NCI-H146 (cell line): ENCODE measurements around the gene YBX1.
"Not testable (repeated sequence)": the region's sequence is repeated elsewhere in the genome, so short reads cannot be mapped to it uniquely, and the experiment has no call there.

Source experiments
- DNase-seq: peaks from one replicate; lab custom pipeline; 2025; lab: John Stamatoyannopoulos, UW

The YBX1 gene

GRCh38 chr1:42681741-42682483, at the start of gene YBX1:
Gene YBX1, plus strand, starts transcription at chr1:42682418. Its CDS starts 148 bp downstream, at chr1:42682566.
- peak; percentile 96 for DNase-seq

- DNase-seq, result no peak
Measured at GRCh38 chr1:42639116-42639515, 43.1 kb upstream of the YBX1 start.

GRCh38 chr1:42646056-42646455, 36.2 kb upstream of the YBX1 start:
- no peak for DNase-seq

DNA sequence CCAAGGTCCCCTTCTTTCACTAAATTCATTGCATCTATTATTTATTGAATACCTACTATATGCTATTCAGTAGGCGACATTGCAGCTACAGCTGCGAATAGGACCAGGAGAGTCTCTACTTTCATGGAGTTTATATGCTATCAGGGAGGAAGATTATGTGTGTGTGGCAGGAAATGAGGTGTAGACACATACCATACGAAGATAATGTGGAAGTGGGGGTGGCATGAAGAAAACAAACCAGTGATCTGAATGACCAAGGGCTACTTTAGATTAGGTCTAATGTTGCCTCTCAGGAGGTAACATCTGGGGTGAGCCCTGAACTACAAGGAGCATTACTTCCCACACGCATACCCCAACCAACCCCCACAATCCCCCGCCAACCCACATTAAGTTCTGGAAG, 25.0 kb upstream of the YBX1 start:
- peak; percentile 9 for DNase-seq

GRCh38 chr1:42657981-42658876, 24.0 kb upstream of the YBX1 start, which contains the start of gene PPIH:
Gene PPIH, plus strand, starts transcription at chr1:42658423. Its CDS starts 24 bp downstream, at chr1:42658447.
- DNase-seq, result peak; percentile 88

DNA sequence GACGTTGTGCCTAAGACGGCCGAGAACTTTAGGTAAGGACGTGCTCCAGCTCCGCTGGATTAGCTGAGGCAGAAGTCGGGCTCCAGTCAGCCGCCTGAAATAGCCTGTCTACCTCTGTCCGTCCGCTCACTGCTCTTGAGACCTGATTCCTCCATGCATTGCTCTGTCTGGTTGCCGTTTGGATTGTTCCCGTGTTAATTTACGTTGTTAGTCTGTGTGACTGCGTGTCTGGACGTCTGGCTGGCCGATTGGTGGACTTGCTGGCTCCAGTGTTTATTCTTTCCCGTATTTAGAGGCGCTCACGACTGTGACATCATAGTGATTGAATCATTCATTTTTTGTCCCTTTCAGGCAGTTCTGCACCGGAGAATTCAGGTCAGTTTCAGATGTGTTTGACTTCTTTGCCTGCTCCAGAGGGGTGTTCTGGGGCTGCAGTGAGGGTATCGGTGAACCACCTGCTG, 23.3 kb upstream of the YBX1 start:
- no peak for DNase-seq

DNA sequence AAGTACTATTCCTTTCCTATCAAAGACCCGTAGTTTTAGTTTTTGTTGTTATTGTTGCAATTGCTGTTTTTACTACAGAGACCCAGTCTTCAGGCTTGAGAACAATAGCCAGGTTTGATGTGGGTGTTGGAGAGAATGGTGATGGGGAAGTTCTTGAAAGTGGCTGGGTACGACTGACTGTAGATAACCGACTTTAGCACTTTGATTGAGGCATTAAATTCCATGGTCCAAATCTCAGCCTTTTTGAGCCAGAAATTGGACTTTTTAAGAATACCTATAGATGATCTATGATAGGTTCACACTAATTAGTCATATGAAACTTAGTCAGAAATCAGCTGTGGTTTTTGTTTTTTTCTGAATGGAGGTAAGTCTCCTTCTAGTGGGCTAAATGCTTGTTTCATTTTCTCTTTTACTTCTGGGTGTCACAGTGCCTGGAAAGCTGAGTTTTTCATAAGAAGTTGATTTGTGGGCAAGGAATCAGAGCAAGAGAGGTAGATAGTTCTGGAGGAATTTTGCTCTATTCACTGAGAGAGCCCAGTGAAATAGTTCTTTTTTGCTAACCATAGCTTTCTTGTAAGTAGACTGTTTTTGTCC, 21.2 kb upstream of the YBX1 start:
- no peak for DNase-seq

DNA sequence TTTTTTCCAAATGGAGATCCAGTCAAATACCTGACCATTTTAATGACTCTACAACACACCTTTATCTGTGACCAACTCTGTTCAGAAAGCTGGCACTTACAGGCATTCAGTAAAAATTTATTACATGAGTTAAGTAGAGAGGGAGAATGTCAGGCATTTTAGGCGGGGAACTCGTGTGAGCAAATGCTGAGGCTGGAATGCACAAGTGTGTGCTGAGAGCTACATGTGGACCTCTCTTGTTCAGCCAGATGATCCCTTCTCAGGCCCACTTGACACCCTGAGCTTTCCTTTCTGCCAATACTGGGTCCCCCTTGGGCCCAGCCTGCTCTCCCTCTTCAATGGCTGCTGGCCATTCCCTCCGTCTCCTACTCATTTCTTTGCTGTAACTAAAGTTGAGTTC, 12.3 kb upstream of the YBX1 start:
- DNase-seq, result no peak

DNA sequence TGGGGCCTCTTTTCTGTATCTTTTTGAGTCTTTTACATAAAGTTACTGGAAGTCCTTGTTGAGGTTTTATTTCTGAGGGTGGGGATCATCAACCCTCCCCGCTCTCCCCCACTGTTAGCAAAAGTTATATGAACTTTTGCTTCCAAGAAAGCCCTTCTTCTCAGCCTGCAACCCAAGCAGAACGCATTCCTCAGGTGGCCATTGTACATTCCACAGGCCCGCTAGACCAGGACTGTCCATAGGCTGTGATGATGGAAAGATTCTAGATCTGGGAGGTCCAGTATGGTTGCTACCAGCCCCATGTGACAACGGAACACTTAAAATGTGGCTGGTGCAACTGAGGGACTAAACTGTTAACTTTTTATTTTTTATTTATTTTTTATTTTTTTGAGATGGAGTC, 11.8 kb upstream of the YBX1 start:
- no peak for DNase-seq

DNA sequence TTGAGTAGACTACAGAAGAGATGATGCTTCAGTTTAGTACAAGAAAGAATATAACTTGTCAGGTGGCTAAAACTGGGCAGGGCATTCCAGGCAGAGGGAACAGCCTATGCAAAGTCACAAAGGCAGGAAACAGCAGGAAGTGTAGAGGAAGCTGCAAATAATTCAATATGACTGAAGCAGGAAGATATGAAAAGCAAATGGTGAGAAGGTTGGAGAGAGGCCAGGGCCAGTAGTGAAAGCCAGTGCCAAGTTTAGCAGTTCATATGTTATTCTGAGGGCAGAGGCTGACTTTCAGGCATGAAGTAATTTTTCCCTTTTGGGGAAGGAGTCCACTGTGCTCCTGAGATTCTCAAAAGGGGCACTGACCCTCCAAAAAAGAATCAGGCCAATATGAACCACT, 8.0 kb upstream of the YBX1 start:
- DNase-seq, result no peak

DNA sequence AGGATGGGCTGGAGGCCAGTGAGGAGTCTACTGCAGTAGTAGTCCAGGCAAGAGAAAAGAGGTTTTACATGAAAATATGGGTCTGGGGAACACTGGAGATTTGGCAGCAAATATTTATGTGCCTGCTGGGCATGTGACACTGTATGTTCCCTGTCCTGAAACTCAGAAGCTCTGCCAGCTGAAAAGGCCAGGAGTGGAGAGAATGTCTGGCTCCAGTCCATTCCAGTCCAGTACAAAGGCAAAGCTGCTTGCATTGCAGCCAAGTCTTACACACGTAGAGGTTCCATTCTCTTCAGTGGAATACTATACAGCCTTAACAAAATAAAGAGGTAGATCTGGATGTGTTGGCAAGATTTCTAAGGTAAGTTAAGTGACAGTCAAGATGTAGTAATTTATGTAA, 7.5 kb upstream of the YBX1 start:
- no peak for DNase-seq

- no peak for DNase-seq
Measured at GRCh38 chr1:42675467-42675866, 6.8 kb upstream of the YBX1 start.

DNA sequence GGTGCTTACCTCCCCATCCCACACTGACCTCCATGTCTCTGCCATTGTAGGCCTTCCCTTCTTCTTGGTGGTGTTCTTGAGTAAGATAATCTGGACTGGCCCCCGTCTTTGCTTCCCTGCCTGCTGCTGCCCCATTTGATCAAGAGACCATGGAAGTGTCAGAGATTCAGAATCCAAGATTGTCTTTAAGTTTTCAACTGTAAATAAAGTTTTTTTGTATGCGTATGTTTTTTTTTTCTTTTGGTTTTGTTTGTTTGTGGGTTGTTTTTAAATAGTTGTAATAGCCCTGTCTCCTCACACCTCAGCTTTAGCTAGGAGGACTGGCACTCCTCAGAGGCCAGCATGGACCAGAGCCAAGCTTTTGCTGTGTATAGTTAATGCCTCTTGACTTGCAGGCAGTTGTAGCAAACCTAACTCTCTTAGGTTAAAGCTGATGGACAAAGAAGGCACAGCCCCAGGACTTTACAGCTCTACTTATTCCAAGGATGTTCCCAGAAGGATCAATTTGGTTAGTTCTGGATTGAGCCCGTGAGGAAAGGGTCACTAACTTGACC, 5.6 kb upstream of the YBX1 start:
- no peak for DNase-seq

DNA sequence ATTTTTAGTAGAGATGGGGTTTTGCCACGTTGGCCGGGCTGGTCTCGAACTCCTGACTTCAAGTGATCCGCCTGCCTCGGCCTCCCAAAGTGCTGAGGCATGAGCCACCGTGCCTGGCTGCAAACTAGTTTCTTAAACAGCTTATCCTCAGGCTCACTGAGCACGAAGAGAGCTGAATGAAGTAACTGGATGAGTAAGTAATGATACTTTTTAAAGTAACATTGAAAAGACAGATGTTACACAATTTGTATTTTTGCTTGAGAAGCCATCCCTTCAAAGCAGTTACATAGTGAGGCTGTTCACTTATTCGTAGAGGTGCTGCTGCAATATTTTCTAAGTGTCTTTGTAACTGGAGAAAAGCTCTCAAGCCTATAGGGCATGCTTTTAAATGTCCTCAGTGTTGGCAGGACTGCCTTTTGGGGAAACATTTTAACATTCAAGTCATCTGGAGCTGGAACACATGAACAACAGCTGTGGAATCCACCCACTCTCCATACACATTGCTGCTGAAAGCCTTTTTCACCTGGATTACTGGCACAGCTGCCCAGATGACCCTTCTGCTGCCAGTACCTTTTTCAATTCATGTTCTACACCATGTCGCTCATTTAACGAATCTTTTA, 2.7 kb upstream of the YBX1 start:
- DNase-seq, result no peak

DNA sequence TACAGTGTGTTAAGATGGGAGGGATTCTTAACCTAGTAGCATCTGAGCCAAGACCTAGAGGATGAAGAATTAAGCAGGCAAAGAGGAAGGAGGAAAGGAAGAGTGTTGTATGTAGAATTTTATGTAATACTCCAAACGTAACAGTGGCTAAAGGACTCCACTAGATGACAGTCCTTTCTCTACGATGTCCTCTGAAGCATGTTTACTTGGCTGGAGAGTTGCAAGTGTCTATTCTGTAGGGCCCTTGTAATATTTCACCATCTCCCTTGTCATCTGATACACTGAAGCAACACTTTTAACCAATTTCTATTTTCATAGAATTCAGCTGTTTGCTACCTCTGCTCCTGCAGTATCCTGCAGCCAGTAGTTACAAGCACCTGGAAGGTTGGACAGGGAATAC, 2.2 kb upstream of the YBX1 start:
- DNase-seq, result no peak

GRCh38 chr1:42680921-42681683, 1.1 kb upstream of the YBX1 start:
- DNase-seq, result peak; percentile 15

- DNase-seq, result not testable (repeated sequence)
Measured at GRCh38 chr1:42682484-42682738, 193 bp downstream of the YBX1 start.

DNA sequence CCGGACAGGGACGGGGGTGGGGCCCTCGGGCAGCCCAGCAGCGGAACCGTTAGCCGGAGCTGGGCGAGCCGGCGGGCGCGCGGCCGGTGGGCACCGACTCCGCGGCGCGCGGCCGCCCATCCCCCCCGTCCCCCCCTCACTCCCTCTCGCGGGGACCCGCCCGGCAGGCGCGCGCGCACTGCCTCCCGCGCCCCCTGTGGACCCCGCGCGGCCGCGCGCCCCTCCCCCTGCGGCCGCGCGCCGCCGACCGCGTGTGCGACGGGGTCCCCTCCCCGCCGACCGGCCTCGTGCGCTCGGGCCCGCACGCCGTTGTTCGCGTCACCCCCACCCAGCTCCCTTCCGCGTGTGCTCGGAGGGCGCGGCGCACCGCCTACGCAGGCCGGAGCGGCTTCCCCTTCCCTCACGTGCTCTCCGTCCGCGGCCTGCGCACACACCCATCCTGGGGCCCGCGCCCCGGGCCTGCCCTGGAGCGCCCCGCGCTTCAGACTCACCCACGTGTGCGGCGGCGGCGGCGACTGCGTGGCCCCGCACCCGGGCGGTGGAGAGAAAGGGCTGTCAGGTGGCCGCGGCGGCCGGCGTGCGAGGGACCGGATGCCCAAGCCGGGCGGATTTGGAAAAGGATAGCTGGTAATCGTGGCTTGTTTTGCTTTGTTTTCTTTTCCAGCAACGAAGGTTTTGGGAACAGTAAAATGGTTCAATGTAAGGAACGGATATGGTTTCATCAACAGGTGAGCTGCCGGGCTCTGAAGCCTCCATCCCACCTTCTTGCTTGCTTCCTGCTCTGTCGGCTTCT, 717 bp downstream of the YBX1 start:
- peak; percentile 51 for DNase-seq

- DNase-seq, result no peak
Measured at GRCh38 chr1:42684139-42684538, 1.9 kb downstream of the YBX1 start.

DNA sequence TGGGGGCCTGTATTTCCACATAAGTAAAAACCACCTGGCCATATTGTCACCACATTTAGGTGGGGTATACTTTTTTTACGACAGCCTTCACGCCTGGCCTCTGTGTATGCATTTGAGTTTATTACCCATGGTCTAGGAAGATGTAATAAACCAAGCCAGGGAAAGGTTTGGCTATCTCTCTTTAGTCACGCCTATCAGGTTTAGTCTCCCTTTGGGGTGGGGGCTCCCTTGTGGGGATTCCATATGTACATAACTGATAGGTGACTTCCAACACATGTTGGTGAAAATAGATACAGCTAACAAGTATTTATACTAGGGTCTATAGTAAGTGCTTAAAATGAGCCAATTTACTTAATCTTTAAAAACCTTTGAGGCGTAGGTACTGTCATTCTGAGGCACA, 4.2 kb downstream of the YBX1 start:
- DNase-seq, result no peak

- DNase-seq, result no peak
Measured at GRCh38 chr1:42689912-42690311, 7.7 kb downstream of the YBX1 start.
